SJCRH30 (cell line): ENCODE data around the gene TMED4. TPM values are rescaled to one million over a fixed set of nuclear protein-coding genes. Genes with fewer than 3 reads are reported as not detected.
"Not testable (repeated sequence)": the region's sequence is repeated elsewhere in the genome, so short reads cannot be mapped to it uniquely, and the experiment has no call there.

Experiments
- DNase-seq, 2 experiments: peaks; one replicate each; pipeline ENCODE4 v3.0.0-alpha.2; 2015 to 2020
- H3K27ac ChIP-seq: fragments of 250-450 bp; sonication (Bioruptor Pico); 2 replicates; pipeline ENCODE4 v1.5.1; 2020; ENCODE audit warnings: mild to moderate bottlenecking, moderate library complexity
- H3K27me3 ChIP-seq: fragments of 250-450 bp; sonication (Bioruptor Pico); 2 replicates; pipeline ENCODE4 v1.5.1; 2020; ENCODE audit warnings: mild to moderate bottlenecking, moderate library complexity
- H3K36me3 ChIP-seq: fragments of 250-450 bp; sonication (Bioruptor Pico); 2 replicates; pipeline ENCODE4 v1.5.1; 2020; ENCODE audit warnings: mild to moderate bottlenecking, moderate library complexity
- H3K4me1 ChIP-seq: fragments of 250-450 bp; sonication (Bioruptor Pico); 2 replicates; pipeline ENCODE4 v1.5.1; 2020; ENCODE audit warnings: mild to moderate bottlenecking, moderate library complexity
- H3K4me3 ChIP-seq: fragments of 250-450 bp; sonication (Bioruptor Pico); 2 replicates; pipeline ENCODE4 v1.5.1; 2020; ENCODE audit warnings: mild to moderate bottlenecking, moderate library complexity
- H3K9me3 ChIP-seq: fragments of 250-450 bp; sonication (Bioruptor Pico); replicated peaks from 2 replicates; pipeline ENCODE4 v1.5.1; 2020; ENCODE audit warnings: mild to moderate bottlenecking, moderate library complexity
- total RNA-seq: library from RNA; depleted of rRNA; stranded (reverse); fragments of >200 nt; shearing (Covaris generic); gene quantifications from 2 replicates; pipeline ENCODE4 v1.2.3, GENCODE V29; 2014

The TMED4 gene
- total RNA-seq, 1 experiment from 2014 or later: 114 TPM

DNA sequence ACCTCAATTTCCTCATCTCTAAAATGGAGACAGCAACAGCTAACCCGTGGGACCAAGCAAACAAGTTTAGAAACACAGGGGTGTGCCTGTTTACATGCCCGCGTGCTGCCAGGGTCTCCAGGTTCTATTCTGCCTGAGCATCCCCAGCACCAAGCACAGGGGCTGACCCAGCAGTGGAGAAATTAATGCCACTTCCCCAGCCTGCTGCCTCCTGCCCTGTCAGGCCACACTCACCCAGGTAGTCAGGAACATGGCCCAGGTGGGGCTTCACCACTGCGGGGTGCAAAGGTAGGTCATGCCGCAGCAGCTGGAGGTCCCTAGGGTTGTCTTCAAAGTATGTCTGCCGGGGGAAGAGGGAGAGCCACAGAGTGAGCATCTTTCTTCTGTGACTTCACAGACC lies 14.1 kb downstream of the TMED4 start:
- no peaks in the 10 kb centered on the region for H3K9me3 ChIP-seq
- H3K36me3 ChIP-seq: peaks cover 75% of the 10 kb centered on the region
- no peaks in the 10 kb centered on the region for H3K27me3 ChIP-seq
- H3K27ac ChIP-seq: no peak overlapping the region
- DNase-seq: no peak
- H3K4me1 ChIP-seq: no peaks in the 10 kb centered on the region
- no peak overlapping the region for H3K4me3 ChIP-seq

DNA sequence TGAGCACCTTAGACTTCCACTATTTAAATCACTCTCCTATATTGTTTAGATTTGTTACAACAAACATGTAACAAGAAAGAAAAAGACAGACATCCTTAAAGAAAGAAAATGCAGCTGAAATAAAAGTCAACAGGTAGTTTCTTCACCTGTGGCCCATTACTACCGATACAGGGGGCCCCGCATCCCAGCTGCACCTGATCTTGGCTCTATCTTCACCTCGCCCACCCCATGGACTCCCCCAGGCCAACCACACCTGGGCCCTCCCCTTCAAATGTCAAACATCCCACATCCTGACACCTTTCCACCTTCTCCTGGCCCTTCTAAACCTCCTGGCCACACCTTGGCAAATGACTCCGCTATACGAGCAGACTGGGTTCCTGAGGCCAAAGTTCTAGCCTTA lies 15.4 kb downstream of the TMED4 start:
- Histone ChIP-seq H3K9me3 (no peaks in the 10 kb centered on the region), H3K4me1 (peaks cover 5% of the 10 kb centered on the region; the same call in 1 of the 2 replicates), H3K36me3 (peaks cover 63% of the 10 kb centered on the region), H3K27me3 (no peaks in the 10 kb centered on the region), H3K4me3 (no peak overlapping the region), H3K27ac (no peak overlapping the region)
- no peak for DNase-seq

DNA sequence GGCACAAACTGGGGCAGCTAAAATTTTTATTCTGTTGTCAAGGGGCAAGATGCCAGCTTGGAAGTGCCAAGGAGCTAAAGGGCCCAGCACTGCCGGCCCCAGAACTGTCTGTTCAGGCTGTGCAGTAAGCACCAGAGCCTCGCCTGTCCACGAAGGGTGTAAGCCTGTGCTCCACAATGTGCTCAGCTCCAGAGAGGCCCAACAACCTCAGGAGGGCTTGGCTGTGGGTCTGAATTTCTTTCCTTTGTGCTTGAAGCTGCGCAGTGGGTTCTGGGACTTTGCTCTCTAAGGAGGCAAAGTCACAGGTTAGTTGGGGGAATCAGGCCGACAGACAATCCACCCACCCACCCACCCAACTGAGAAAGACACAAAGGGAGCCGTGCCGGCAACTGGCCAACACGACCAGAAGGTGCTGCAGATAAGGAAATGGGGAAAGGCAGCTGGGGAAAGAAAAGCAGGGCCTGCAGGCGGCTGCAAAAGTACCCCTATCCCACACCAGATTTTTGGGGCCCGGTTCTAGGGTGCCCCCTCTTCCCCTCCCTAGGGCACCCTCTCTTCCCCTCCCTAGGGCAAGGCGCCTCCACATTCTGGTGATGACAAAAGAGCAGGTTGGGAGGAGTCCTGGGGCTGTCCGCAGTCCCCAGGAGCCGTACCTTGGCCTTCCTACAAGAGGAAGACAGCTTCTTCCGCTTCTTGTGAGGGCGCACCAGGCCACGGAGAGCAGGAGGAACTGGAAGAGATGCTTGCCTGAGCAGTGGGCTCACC lies 16.1 kb downstream of the TMED4 start:
- Histone ChIP-seq H3K4me3 (no peak overlapping the region), H3K27me3 (no peaks in the 10 kb centered on the region), H3K36me3 (peaks cover 56% of the 10 kb centered on the region), H3K4me1 (peaks cover 5% of the 10 kb centered on the region; the same call in 1 of the 2 replicates), H3K27ac (no peak overlapping the region), H3K9me3 (no peaks in the 10 kb centered on the region)
- DNase-seq: no peak

DNA sequence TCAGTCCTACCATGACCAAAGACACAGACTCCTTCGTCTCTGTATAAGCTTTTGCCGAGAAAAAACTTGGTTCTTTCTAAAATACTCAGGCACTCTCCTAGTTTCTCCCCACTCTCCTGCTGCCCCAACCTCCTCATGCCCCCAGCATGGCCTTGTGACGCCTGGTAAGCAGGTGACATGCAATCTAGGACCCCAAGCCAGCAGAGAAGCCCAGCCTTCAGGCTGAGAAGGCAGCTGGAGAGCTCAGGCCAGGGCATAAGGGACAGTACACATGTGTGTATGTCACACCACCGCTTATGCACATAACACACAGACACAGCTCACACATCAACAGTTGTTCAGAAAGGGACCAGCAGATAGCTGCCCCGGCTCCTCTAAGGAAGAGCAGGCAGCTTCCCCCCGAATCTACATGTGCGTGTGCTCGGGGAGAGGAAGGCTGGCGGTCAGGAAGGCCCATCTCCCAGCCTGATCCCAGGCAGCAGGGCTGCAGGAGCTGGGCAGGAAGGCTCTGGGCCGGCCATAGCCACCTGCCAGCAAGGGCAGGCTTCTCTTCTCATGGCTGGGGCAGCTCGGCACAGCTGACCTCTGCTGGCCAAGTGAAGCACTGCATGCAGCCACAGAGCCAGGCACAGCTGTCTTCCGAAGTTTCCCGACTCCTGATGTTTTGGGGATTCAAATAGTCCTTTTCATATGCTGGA lies 16.8 kb downstream of the TMED4 start:
- H3K27ac ChIP-seq: no peak overlapping the region
- no peaks in the 10 kb centered on the region for H3K9me3 ChIP-seq
- H3K4me1 ChIP-seq: peaks cover 5% of the 10 kb centered on the region; the same call in 1 of the 2 replicates
- peak; percentile 60 to 81 for DNase-seq
- peaks cover 49% of the 10 kb centered on the region for H3K36me3 ChIP-seq
- no peaks in the 10 kb centered on the region for H3K27me3 ChIP-seq
- no peak overlapping the region for H3K4me3 ChIP-seq

DNA sequence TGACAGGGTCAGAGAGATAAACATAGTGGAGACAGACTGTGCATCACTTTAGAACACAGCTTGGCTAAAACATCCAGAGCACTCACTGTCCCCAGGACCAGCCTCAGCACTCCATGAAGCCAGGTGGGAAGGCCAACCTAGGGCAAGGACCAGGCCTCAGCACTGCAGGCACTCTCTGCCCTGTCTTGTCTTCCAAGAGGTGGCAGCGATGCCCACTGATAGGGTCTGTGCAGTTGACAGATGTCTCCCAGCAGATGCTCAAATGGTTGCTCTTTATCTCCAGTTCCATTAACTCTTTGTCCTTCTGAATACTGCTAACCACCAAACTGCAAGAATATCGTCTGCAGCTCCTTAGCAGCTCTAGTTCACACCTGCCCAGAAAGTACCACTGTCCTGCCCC lies 17.4 kb downstream of the TMED4 start:
- no peaks in the 10 kb centered on the region for H3K9me3 ChIP-seq
- H3K27me3 ChIP-seq: no peaks in the 10 kb centered on the region
- peaks cover 43% of the 10 kb centered on the region for H3K36me3 ChIP-seq
- H3K4me1 ChIP-seq: peaks cover 5% of the 10 kb centered on the region; the same call in 1 of the 2 replicates
- H3K4me3 ChIP-seq: no peak overlapping the region
- no peak for DNase-seq
- no peak overlapping the region for H3K27ac ChIP-seq

DNA sequence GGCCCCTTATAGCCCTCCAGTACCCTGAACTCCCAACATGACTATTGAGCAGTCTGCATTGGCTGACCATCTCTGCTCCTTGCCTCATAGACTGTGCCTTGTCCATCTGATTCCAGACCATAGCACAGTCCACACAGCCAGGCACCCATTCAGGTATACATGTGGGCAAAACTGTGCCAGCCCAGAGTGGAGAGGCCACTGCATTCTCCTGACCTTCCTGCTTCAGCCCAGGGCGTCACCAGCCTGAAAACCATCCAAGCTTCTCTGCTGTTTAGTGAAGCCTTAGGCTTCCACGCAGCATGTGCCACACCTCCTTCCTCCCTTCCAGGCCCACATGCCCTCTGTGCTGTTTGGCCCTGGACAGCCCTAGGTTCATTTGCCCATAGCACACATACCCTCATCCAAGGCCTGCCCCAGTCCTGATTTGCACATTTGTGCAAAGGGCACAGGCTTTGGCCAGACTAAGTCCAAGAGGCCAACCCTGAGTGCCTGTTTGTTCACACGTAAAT lies 18.8 kb downstream of the TMED4 start:
- DNase-seq: no peak
- H3K27ac ChIP-seq: no peak overlapping the region

DNA sequence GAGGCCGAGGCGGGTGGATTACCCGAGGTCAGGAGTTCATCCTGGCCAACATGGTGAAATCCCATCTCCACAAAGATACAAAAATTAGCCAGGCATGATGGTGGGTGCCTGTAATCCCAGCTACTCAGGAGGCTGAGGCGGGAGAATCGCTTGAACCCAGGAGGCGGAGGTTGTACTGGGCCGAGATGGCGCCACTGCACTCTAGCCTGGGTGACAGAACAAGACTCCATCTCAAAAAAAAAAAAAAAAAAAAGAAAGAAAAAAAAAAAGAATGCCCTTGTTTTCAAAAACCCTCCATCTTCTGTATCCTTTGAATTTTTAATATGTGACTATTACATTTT lies 19.4 kb downstream of the TMED4 start:
- H3K4me3 ChIP-seq, H3K27ac ChIP-seq, DNase-seq, H3K9me3 ChIP-seq, H3K27me3 ChIP-seq, H3K4me1 ChIP-seq: not testable (repeated sequence)
- peaks cover 23% of the 10 kb centered on the region for H3K36me3 ChIP-seq

More for the DNA sequence above, 18.8 kb downstream of the TMED4 start:
- Histone ChIP-seq H3K4me1 (peaks cover 5% of the 10 kb centered on the region; the same call in 1 of the 2 replicates), H3K9me3 (no peaks in the 10 kb centered on the region), H3K36me3 (peaks cover 29% of the 10 kb centered on the region), H3K27me3 (no peaks in the 10 kb centered on the region), H3K4me3 (no peak overlapping the region)

DNA sequence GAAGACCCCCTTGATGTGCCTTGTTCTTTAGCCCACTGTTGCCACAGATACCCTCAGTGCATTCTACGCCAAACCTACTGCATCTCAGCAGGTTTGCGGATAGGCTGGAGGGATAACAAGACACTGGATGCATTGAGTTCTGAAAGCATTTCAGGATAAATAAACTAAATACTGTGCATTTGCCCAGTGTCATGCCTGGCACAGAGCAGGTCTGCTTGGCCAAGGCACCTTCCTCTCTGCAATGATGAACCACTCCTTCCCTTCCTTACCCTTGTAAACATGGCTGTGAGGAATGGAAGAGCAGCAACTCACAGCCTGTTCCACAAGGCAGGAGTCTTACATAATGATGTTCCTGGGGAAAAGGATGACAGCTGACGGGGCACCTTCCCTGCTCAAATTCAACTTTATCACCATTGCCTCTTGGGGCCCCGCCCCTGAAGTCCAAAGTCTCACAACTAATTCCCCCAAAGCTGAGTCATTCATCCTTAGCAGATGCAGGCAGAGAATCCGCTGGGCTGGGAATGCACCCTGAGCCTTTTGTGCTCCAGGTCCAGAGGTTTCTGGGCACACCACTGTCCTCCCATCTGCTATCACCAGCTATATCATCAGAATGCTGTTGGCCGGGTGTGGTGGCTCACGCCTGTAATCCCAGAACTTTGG lies 19.9 kb downstream of the TMED4 start:
- Histone ChIP-seq H3K27me3 (no peaks in the 10 kb centered on the region), H3K36me3 (peaks cover 18% of the 10 kb centered on the region), H3K4me3 (no peak overlapping the region), H3K9me3 (no peaks in the 10 kb centered on the region), H3K4me1 (peaks cover 5% of the 10 kb centered on the region; the same call in 1 of the 2 replicates), H3K27ac (no peak overlapping the region)
- peak; percentile 75 to 82 for DNase-seq

DNA sequence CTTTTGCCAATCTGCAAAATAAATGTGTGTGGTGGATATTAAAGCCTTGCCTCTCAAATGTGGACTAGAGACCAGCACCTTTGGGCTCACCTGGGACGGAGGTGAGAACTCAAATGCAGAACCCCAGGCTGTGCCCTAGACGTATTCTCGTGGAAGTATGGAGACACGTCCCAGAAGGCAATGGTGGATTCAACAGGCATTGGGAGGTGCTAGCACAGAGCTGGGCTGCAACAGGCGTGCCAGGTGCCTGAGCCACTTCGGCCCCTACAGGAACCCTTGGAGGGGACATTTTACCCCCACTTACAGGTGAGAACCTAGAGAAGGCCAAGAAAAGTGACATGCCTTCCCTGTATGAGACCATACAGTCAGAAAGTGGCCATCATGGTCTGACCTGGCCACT lies 20.6 kb downstream of the TMED4 start:
- Histone ChIP-seq H3K9me3 (no peaks in the 10 kb centered on the region), H3K4me1 (peaks cover 5% of the 10 kb centered on the region; the same call in 1 of the 2 replicates), H3K27me3 (no peaks in the 10 kb centered on the region), H3K27ac (no peak overlapping the region), H3K4me3 (no peak overlapping the region), H3K36me3 (peaks cover 18% of the 10 kb centered on the region)
- DNase-seq: no peak

DNA sequence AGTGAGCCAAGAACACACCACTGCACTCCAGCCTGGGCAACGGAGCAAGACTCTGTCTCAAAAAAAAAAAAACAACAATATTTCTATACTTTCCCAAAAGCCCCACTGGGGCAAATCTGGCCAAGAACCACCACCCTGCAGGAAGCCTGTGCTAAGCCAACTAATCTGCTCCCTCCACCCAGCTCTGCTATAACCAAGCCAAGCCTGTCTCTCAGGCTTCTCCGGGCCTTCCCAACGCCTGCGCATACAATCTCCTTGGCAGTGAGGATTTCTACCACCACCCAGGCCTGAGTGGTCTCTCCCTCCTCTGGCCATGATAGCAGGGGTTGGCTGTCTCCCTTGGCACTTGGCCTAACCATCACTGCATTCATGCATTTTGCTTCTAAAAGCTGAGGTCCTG lies 22.5 kb downstream of the TMED4 start:
- Histone ChIP-seq H3K27me3 (no peaks in the 10 kb centered on the region), H3K36me3 (peaks cover 6% of the 10 kb centered on the region), H3K27ac (no peak overlapping the region), H3K9me3 (no peaks in the 10 kb centered on the region), H3K4me3 (no peak overlapping the region), H3K4me1 (peaks cover 5% of the 10 kb centered on the region; the same call in 1 of the 2 replicates)
- no peak for DNase-seq

DNA sequence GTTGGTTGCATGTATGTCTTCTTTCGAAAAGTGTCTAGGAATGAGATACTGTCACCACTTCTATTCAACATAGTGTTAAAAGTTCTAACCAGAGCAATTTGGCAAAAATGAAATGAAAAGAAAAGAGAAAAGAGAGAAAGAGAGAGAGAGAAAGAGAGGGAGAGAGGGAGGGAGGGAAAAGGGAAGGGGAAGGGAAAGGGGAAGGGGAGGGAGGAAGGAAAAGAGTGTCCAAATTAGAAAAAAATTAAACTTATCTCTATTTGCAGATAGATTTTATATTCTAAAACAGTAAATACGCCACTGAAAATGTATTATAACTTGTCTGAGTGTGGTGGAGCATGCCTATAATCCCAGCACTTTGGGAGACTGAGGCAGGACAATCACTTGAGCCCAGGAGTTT lies 24.5 kb downstream of the TMED4 start:
- no peak overlapping the region for H3K4me3 ChIP-seq
- DNase-seq: no peak

DNA sequence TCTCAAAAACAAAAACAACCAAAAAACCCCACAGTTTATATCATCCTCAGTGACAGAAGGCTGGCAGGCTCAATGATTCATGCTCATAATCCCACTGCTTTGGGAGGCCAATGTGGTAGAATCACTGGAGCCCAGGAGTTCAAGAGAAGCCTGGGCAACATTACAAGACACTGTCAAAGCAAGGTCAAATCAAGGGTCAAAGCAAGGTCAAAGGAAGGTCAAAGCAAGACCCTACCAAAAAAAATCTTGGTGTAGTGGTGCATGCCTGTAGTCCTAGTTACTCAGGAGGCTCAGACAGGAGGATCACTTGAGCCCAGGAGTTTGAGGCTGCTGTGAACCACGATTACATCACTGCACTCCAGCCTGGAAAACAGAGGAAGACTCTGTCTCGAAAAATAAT lies 26.7 kb downstream of the TMED4 start:
- no peaks in the 10 kb centered on the region for H3K27me3 ChIP-seq
- H3K4me3 ChIP-seq: no peak overlapping the region
- DNase-seq: no peak
- no peaks in the 10 kb centered on the region for H3K9me3 ChIP-seq
- no peaks in the 10 kb centered on the region; the same call in 1 of the 2 replicates for H3K4me1 ChIP-seq
- no peak overlapping the region for H3K27ac ChIP-seq
- H3K36me3 ChIP-seq: no peaks in the 10 kb centered on the region

More for the DNA sequence above, 24.5 kb downstream of the TMED4 start:
- H3K36me3 ChIP-seq: no peaks in the 10 kb centered on the region
- no peaks in the 10 kb centered on the region for H3K27me3 ChIP-seq
- peaks cover 4% of the 10 kb centered on the region; the same call in 1 of the 2 replicates for H3K4me1 ChIP-seq
- H3K27ac ChIP-seq: no peak overlapping the region
- no peaks in the 10 kb centered on the region for H3K9me3 ChIP-seq

DNA sequence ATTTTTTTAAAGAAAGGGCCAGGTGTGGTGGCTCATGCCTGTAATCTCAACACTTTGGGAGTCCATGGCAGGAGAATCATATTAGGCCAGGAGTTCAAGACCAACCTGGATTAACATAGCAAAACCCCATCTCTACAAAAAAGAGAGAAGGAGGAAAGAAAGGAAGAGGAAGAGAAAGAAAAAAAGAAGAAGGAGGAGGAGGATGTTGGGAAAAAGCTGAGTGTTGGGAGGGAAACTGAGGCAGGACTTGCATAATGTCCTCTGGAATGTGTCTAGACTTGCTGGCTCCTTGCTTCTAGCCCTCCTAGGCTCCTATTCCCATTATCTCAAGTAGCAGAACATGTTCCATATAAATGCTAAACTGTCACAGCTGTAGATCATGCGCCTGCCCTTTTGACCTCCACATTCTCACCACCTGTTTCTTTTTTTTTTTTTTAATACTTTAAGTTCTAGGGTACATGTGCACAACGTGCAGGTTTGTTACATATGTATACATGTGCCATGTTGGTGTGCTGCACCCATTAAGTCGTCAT lies 29.5 kb downstream of the TMED4 start:
- not testable (repeated sequence) for H3K9me3 ChIP-seq, H3K4me1 ChIP-seq, DNase-seq, H3K36me3 ChIP-seq, H3K27ac ChIP-seq, H3K4me3 ChIP-seq, H3K27me3 ChIP-seq

DNA sequence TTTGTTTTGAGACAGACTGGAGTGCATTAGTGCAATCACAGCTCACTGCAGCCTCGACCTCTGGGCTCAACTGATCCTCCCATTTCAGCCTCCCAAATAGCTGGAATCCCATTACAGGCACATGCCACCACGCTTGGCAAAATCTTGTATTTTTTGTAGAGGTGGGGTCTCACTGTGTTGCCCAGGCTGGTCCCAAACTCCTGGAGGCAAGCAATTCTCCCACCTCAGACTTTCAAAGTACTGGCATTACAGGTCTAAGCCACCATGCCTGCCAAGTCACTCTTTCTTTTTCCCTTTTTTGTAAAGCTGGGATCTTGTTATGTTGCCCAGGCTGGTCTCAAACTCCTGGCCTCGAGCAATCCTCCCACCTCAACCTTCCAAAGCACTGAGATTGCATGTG lies 32.6 kb downstream of the TMED4 start:
- no peak overlapping the region for H3K4me3 ChIP-seq
- H3K4me1 ChIP-seq: no peaks in the 10 kb centered on the region; the same call in 1 of the 2 replicates
- no peak for DNase-seq
- no peak overlapping the region for H3K27ac ChIP-seq
- H3K27me3 ChIP-seq: no peaks in the 10 kb centered on the region
- H3K9me3 ChIP-seq: no peaks in the 10 kb centered on the region
- H3K36me3 ChIP-seq: no peaks in the 10 kb centered on the region

DNA sequence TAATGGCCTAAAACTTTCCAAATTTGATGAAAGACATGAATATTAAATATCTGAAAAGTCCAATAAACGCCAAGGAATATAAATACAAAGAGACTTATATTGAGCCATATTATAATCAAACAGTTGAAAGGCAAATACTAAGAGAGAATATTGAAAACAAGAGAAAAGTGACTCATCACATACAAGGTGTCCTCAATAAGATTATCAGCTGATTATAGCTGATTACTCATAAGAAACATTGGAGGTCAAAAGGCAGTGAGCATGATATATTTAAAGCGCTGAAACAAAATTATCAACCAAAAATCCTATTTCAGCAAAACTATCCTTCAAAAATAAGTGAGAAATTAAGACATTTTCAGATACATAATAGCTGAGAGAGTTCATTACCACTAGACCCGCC lies 33.1 kb downstream of the TMED4 start:
- H3K27ac ChIP-seq: no peak overlapping the region
- no peaks in the 10 kb centered on the region for H3K27me3 ChIP-seq
- no peak overlapping the region for H3K4me3 ChIP-seq
- no peaks in the 10 kb centered on the region; the same call in 1 of the 2 replicates for H3K4me1 ChIP-seq
- no peaks in the 10 kb centered on the region for H3K9me3 ChIP-seq
- H3K36me3 ChIP-seq: no peaks in the 10 kb centered on the region
- no peak for DNase-seq
